Glutamatergic neuron (in vitro differentiated cells): Measurements from ENCODE around the gene GREB1L. TPM values are rescaled to one million over a fixed set of nuclear protein-coding genes. Genes with fewer than 3 reads are reported as not detected.
A peak's percentile ranks its signal among the peaks of the same experiment; 100 is the strongest.

Source experiments
- DNase-seq: peaks from one replicate; pipeline ENCODE4 v3.0.0; 2022
- H3K27ac Mint-ChIP-seq: one replicate; pipeline ENCODE4 v1.8.0; 2020; ENCODE audit warnings: mild to moderate bottlenecking, mixed read lengths, inconsistent platforms; ENCODE audit not compliant: unreplicated experiment
- H3K27me3 Mint-ChIP-seq: one replicate; pipeline ENCODE4 v1.8.0; 2020; ENCODE audit warnings: mild to moderate bottlenecking, moderate library complexity, mixed read lengths, inconsistent platforms; ENCODE audit not compliant: unreplicated experiment
- H3K36me3 Mint-ChIP-seq: one replicate; pipeline ENCODE4 v1.8.0; 2020; ENCODE audit warnings: mild to moderate bottlenecking, mixed read lengths, inconsistent platforms; ENCODE audit not compliant: unreplicated experiment
- H3K4me1 Mint-ChIP-seq: one replicate; pipeline ENCODE4 v1.8.0; 2020; ENCODE audit warnings: mild to moderate bottlenecking, low read depth, mixed read lengths, inconsistent platforms; ENCODE audit not compliant: unreplicated experiment
- H3K4me3 Mint-ChIP-seq: one replicate; pipeline ENCODE4 v1.8.0; 2020; ENCODE audit warnings: mild to moderate bottlenecking, mixed read lengths, inconsistent platforms; ENCODE audit not compliant: unreplicated experiment
- H3K9me3 Mint-ChIP-seq: one replicate; pipeline ENCODE4 v1.8.0; 2020; ENCODE audit warnings: mild to moderate bottlenecking, moderate library complexity, mixed read lengths, inconsistent platforms; ENCODE audit not compliant: unreplicated experiment
- CTCF ChIP-seq: fragments of 200-600 bp; sonication (generic); IDR thresholded peaks from one replicate; pipeline ENCODE4 v1.5.0; 2021; ENCODE audit not compliant: partially characterized antibody, unreplicated experiment
- long read RNA-seq: library from polyadenylated mRNA; unstranded; transcript quantifications from one replicate; pipeline ENCODE4 v2.0.0, GENCODE V29; 2020; ENCODE audit not compliant: unreplicated experiment
- total RNA-seq: library from RNA; stranded (reverse); fragmentation: NEBNext Ultra II Directional; extraction: Animal tissue kit (Norgen Biotek cat#: 25700); gene quantifications from one replicate; pipeline ENCODE4 v1.2.1, GENCODE V29; 2021; ENCODE audit not compliant: unreplicated experiment

GREB1L gene
- total RNA-seq, result 154 TPM
- long read RNA-seq, partial matches to known transcripts, result 2 of 11 reads
- long read RNA-seq, other reads (novel, unspliced or antisense), result 9 of 11 reads

GRCh38 chr18:21242141-21242779 is at the start of gene GREB1L:
TSS of gene GREB1L (plus strand) at chr18:21242232. CDS start at chr18:21383519, 141,287 bp downstream.
- Mint-ChIP-seq H3K27me3 (peaks cover 16% of the 10 kb centered on the region), H3K4me1 (peaks cover 3% of the 10 kb centered on the region), H3K36me3 (no peaks in the 10 kb centered on the region), H3K27ac (no peak within 1 kb of the TSS), H3K9me3 (peaks cover 9% of the 10 kb centered on the region), H3K4me3 (peak within 1 kb of the TSS; percentile 87)
- TF ChIP-seq CTCF, result peak; percentile 22
- DNase-seq, result peak; percentile 86

- Mint-ChIP-seq H3K4me3 (no peak overlapping the region), H3K27me3 (peaks cover 3% of the 10 kb centered on the region), H3K4me1 (no peaks in the 10 kb centered on the region), H3K9me3 (peaks cover 1% of the 10 kb centered on the region), H3K27ac (no peak overlapping the region), H3K36me3 (no peaks in the 10 kb centered on the region)
- TF ChIP-seq CTCF, result no peak
- no peak for DNase-seq
These were observed 49.8 kb upstream of the GREB1L start for GRCh38 chr18:21192308-21192624.

GRCh38 chr18:21194871-21195771 is 46.9 kb upstream of the GREB1L start:
- no peaks in the 10 kb centered on the region for H3K36me3 Mint-ChIP-seq
- TF ChIP-seq CTCF, result peak; percentile 72
- H3K27ac Mint-ChIP-seq, result no peak overlapping the region
- no peaks in the 10 kb centered on the region for H3K4me1 Mint-ChIP-seq
- DNase-seq, result no peak
- peaks cover 3% of the 10 kb centered on the region for H3K27me3 Mint-ChIP-seq
- peaks cover 1% of the 10 kb centered on the region for H3K9me3 Mint-ChIP-seq
- H3K4me3 Mint-ChIP-seq, result no peak overlapping the region

- no peak for TF ChIP-seq CTCF
- Mint-ChIP-seq H3K27me3 (no peaks in the 10 kb centered on the region), H3K27ac (no peak overlapping the region), H3K4me1 (no peaks in the 10 kb centered on the region), H3K9me3 (peaks cover 1% of the 10 kb centered on the region), H3K36me3 (no peaks in the 10 kb centered on the region), H3K4me3 (no peak overlapping the region)
- DNase-seq, result no peak
These were observed 45.6 kb upstream of the GREB1L start for GRCh38 chr18:21196426-21196825.

GRCh38 chr18:21203126-21203525 is 38.9 kb upstream of the GREB1L start:
- H3K9me3 Mint-ChIP-seq, result no peaks in the 10 kb centered on the region
- no peak overlapping the region for H3K27ac Mint-ChIP-seq
- TF ChIP-seq CTCF, result no peak
- H3K4me1 Mint-ChIP-seq, result no peaks in the 10 kb centered on the region
- no peaks in the 10 kb centered on the region for H3K27me3 Mint-ChIP-seq
- no peaks in the 10 kb centered on the region for H3K36me3 Mint-ChIP-seq
- H3K4me3 Mint-ChIP-seq, result no peak overlapping the region
- no peak for DNase-seq
